ENCODE data around the gene GALNT9.
"Not testable (repeated sequence)": the region's sequence is repeated elsewhere in the genome, so short reads cannot be mapped to it uniquely, and the experiment has no call there.

GALNT9 gene

GRCh38 chr12:132249689-132250478, 79.5 kb downstream of the GALNT9 start:
- no peak for DNase-seq (ENCODE audit: low read depth)

- DNase-seq (ENCODE audit: low read depth): peak; percentile 16
Measured at GRCh38 chr12:132248453-132249167, 80.8 kb downstream of the GALNT9 start.

- DNase-seq (ENCODE audit: low read depth): no peak
Measured at GRCh38 chr12:132247718-132248452, 81.5 kb downstream of the GALNT9 start.

GRCh38 chr12:132246997-132247717, 82.2 kb downstream of the GALNT9 start:
- DNase-seq (ENCODE audit: low read depth): no peak

GRCh38 chr12:132245521-132246101, 83.8 kb downstream of the GALNT9 start:
- no peak for DNase-seq (ENCODE audit: low read depth)

- DNase-seq (ENCODE audit: low read depth): no peak
Measured at GRCh38 chr12:132244724-132245295, 84.6 kb downstream of the GALNT9 start.

GRCh38 chr12:132243596-132244310, 85.6 kb downstream of the GALNT9 start:
- DNase-seq (ENCODE audit: low read depth): no peak

GRCh38 chr12:132243171-132243570, 86.2 kb downstream of the GALNT9 start:
- not testable (repeated sequence) for DNase-seq (ENCODE audit: low read depth)

- not testable (repeated sequence) for DNase-seq (ENCODE audit: low read depth)
Measured at GRCh38 chr12:132240669-132241007, 88.8 kb downstream of the GALNT9 start.

- no peak for DNase-seq (ENCODE audit: low read depth)
Measured at GRCh38 chr12:132239796-132240668, 89.4 kb downstream of the GALNT9 start.

GRCh38 chr12:132239392-132239791, 90.0 kb downstream of the GALNT9 start:
- no peak for DNase-seq (ENCODE audit: low read depth)

GRCh38 chr12:132238884-132239283, 90.5 kb downstream of the GALNT9 start:
- DNase-seq (ENCODE audit: low read depth): no peak

GRCh38 chr12:132238488-132238854, 90.9 kb downstream of the GALNT9 start:
- DNase-seq (ENCODE audit: low read depth): no peak

- DNase-seq (ENCODE audit: low read depth): no peak
Measured at GRCh38 chr12:132237772-132238487, 91.5 kb downstream of the GALNT9 start.

- no peak for DNase-seq (ENCODE audit: low read depth)
Measured at GRCh38 chr12:132236930-132237771, 92.2 kb downstream of the GALNT9 start.

- no peak for DNase-seq (ENCODE audit: low read depth)
Measured at GRCh38 chr12:132236129-132236929, 93.1 kb downstream of the GALNT9 start.

GRCh38 chr12:132235116-132235820, 94.1 kb downstream of the GALNT9 start:
- DNase-seq (ENCODE audit: low read depth): no peak

Data from HS-5 (cell line).